ENCODE measurements around the gene P2RY8.
"Not testable (repeated sequence)": the region's sequence is repeated elsewhere in the genome, so short reads cannot be mapped to it uniquely, and the experiment has no call there.

P2RY8 gene

DNA sequence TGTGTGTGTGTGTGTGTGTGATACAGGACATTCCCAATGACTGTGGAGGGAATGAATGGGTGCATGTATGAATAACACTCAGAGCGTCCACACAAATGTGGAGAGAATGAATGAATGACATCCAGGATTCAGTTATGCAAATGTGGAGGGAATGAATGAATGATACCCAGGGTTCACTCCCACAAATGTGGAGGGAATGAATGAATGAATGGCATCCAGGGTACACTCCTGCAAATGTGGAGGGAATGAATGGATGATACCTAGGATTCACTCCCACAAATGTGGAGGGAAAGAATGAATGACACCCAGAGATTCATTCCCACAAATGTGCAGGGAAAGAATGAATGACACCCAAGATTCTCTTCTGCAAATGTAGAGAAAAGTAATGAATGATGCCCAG is 48.2 kb downstream of the P2RY8 start:
- TF ChIP-seq Cebpa-rat (IDR thresholded peaks at IDR 0.05), result no peak
- H3K36me3 ChIP-seq, result peaks cover 80% of the 10 kb centered on the region
- no peak overlapping the region for H3K4me3 ChIP-seq
- H3K27ac ChIP-seq, result no peak overlapping the region
- H3K9me3 ChIP-seq, result peaks cover 21% of the 10 kb centered on the region
- peaks cover 58% of the 10 kb centered on the region for H3K4me1 ChIP-seq
- H3K4me2 ChIP-seq, result no peak overlapping the region
- no peak overlapping the region for H3K9ac ChIP-seq
- H3K27me3 ChIP-seq, result no peaks in the 10 kb centered on the region; the same call in 1 of the 2 replicates
- peaks cover 79% of the 10 kb centered on the region for H4K20me1 ChIP-seq

DNA sequence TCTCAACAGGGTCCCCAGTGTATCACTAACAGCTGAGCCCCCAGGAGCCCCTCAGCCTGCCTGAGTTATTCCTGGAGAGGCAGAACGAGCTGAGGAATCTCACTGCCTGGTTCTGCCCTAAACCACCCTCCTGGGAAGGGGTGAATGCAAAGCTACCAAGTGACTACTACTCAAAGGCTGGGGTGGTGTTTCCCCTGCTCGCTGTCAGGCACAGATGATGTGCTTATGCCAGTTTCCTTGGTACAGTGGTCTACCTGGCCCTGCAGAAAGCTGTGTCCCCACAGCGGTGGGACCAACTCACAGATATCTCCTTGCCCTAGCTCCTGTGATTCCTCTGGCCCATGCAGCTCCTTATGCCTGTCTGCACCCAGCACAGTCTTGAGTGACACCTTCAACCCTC is 48.8 kb downstream of the P2RY8 start:
- Histone ChIP-seq H4K20me1 (peaks cover 77% of the 10 kb centered on the region), H3K4me2 (peak overlapping the region; percentile 28; the same call in 1 of the 2 replicates), H3K27ac (peak overlapping the region; percentile 53), H3K36me3 (peaks cover 86% of the 10 kb centered on the region), H3K27me3 (no peaks in the 10 kb centered on the region; the same call in 1 of the 2 replicates), H3K9ac (0 out of 2 replicates have a peak overlapping the region, but pooled peaks have one; percentile 35), H3K9me3 (peaks cover 21% of the 10 kb centered on the region), H3K4me3 (no peak overlapping the region), H3K4me1 (peaks cover 60% of the 10 kb centered on the region)
- no peak for TF ChIP-seq Cebpa-rat (IDR thresholded peaks at IDR 0.05)

- H3K27me3 ChIP-seq, result no peaks in the 10 kb centered on the region; the same call in 1 of the 2 replicates
- H3K36me3 ChIP-seq, result peaks cover 83% of the 10 kb centered on the region
- peaks cover 56% of the 10 kb centered on the region for H3K4me1 ChIP-seq
- TF ChIP-seq Cebpa-rat (IDR thresholded peaks at IDR 0.05), result no peak
- peaks cover 21% of the 10 kb centered on the region for H3K9me3 ChIP-seq
- no peak overlapping the region for H3K9ac ChIP-seq
- H3K4me3 ChIP-seq, result no peak overlapping the region
- H3K27ac ChIP-seq, result 0 out of 2 replicates have a peak overlapping the region, but pooled peaks have one; percentile 26
- peaks cover 70% of the 10 kb centered on the region for H4K20me1 ChIP-seq
- H3K4me2 ChIP-seq, result peak overlapping the region; percentile 28; the same call in 1 of the 2 replicates
Measured at GRCh38 chrX:1487401-1487800, 49.6 kb downstream of the P2RY8 start.

- Histone ChIP-seq H3K4me3 (no peak overlapping the region), H3K27me3 (no peaks in the 10 kb centered on the region; the same call in 1 of the 2 replicates), H3K9me3 (peaks cover 21% of the 10 kb centered on the region), H3K36me3 (peaks cover 78% of the 10 kb centered on the region), H3K9ac (no peak overlapping the region), H4K20me1 (peaks cover 64% of the 10 kb centered on the region), H3K27ac (0 out of 2 replicates have a peak overlapping the region, but pooled peaks have one; percentile 26), H3K4me1 (peaks cover 57% of the 10 kb centered on the region), H3K4me2 (0 out of 2 replicates have a peak overlapping the region, but pooled peaks have one; percentile 28)
- TF ChIP-seq Cebpa-rat (IDR thresholded peaks at IDR 0.05), result no peak
Measured at GRCh38 chrX:1486749-1487361, 50.1 kb downstream of the P2RY8 start.

DNA sequence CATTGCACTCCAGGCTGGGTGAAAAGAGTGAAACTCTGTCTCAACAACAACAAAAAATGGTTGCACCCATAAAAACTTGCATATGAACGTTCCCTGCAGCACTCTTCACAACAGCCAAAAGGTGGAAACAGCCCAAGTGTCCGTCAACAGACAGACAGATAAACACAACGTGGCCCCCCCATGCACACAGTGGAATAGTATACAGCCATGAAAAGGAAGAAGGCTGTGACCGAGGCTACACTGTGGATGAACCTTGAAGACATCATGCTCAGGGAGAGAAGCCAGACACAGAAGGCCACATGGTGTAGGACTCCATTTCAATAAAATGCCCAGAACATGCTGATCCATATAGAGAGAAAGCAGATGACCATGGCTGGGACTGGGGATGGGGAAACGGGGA is 50.8 kb downstream of the P2RY8 start:
- H4K20me1 ChIP-seq, result peaks cover 62% of the 10 kb centered on the region
- no peak for TF ChIP-seq Cebpa-rat (IDR thresholded peaks at IDR 0.05)
- H3K27me3 ChIP-seq, result no peaks in the 10 kb centered on the region; the same call in 1 of the 2 replicates

DNA sequence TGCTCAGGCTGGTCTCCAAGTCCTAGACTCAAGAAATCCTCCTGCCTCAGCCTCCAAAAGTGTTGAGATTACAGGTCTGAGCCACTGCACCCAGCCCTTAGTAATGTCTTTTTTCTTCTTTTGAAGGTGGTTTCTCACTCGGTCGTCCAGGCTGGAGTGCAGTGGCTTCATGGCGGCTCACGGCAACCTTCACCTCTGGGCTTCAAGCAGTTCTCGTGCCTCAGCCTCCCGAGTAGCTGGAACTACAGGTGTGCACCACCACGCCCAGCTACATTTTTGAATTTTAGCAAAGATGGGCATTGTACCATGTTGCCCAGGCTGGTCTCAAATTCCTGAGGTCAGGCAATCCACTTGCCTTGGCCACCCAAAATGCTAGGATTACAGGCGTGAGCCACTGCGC is 52.0 kb downstream of the P2RY8 start:
- Histone ChIP-seq H3K4me3 (no peak overlapping the region), H3K4me1 (peaks cover 69% of the 10 kb centered on the region), H3K27ac (no peak overlapping the region), H3K4me2 (peak overlapping the region; percentile 12; the same call in 1 of the 2 replicates), H3K9ac (no peak overlapping the region), H3K27me3 (no peaks in the 10 kb centered on the region; the same call in 1 of the 2 replicates), H3K9me3 (peaks cover 24% of the 10 kb centered on the region), H4K20me1 (peaks cover 66% of the 10 kb centered on the region), H3K36me3 (peaks cover 77% of the 10 kb centered on the region)
- no peak for TF ChIP-seq Cebpa-rat (IDR thresholded peaks at IDR 0.05)

More for the DNA sequence above, 50.8 kb downstream of the P2RY8 start:
- Histone ChIP-seq H3K4me2 (no peak overlapping the region), H3K4me1 (peaks cover 58% of the 10 kb centered on the region), H3K9me3 (peaks cover 21% of the 10 kb centered on the region), H3K36me3 (peaks cover 74% of the 10 kb centered on the region), H3K27ac (0 out of 2 replicates have a peak overlapping the region, but pooled peaks have one; percentile 26), H3K9ac (no peak overlapping the region), H3K4me3 (no peak overlapping the region)

GRCh38 chrX:1484638-1485019 is 52.4 kb downstream of the P2RY8 start:
- Histone ChIP-seq H3K4me2 (peak overlapping the region; percentile 44), H3K9ac (no peak overlapping the region)
- TF ChIP-seq Cebpa-rat (IDR thresholded peaks at IDR 0.05), result no peak

GRCh38 chrX:1483843-1484637 is 52.9 kb downstream of the P2RY8 start:
- peaks cover 73% of the 10 kb centered on the region for H3K4me1 ChIP-seq
- H3K27ac ChIP-seq, result peak overlapping the region; percentile 84
- H4K20me1 ChIP-seq, result peaks cover 64% of the 10 kb centered on the region
- H3K4me3 ChIP-seq, result 0 out of 2 replicates have a peak overlapping the region, but pooled peaks have one; percentile 5
- TF ChIP-seq Cebpa-rat (IDR thresholded peaks at IDR 0.05), result no peak
- peaks cover 77% of the 10 kb centered on the region for H3K36me3 ChIP-seq
- peak overlapping the region; percentile 44 for H3K4me2 ChIP-seq
- H3K27me3 ChIP-seq, result no peaks in the 10 kb centered on the region; the same call in 1 of the 2 replicates
- H3K9ac ChIP-seq, result peak overlapping the region; percentile 17
- H3K9me3 ChIP-seq, result peaks cover 22% of the 10 kb centered on the region

More at GRCh38 chrX:1484638-1485019, 52.4 kb downstream of the P2RY8 start:
- H3K27ac ChIP-seq, result no peak overlapping the region
- peaks cover 66% of the 10 kb centered on the region for H4K20me1 ChIP-seq
- H3K36me3 ChIP-seq, result peaks cover 80% of the 10 kb centered on the region
- H3K27me3 ChIP-seq, result no peaks in the 10 kb centered on the region; the same call in 1 of the 2 replicates
- H3K4me3 ChIP-seq, result no peak overlapping the region
- peaks cover 27% of the 10 kb centered on the region for H3K9me3 ChIP-seq
- H3K4me1 ChIP-seq, result peaks cover 69% of the 10 kb centered on the region

DNA sequence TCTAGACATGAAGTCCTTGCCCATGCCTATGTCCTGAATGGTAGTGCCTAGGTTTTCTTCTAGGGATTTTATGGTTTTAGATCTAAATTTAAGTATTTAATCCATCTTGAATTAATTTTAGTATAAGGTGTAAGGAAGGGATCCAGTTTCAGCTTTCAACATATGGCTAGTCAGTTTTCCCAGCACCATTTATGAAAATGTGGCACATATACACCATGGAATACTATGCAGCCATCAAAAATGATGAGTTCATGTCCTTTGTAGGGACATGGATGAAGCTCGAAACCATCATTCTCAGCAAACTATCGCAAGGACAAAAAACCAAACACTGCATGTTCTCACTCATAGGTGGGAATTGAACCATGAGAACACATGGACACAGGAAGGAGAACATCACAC is 54.5 kb downstream of the P2RY8 start:
- Histone ChIP-seq H3K4me1 (peaks cover 74% of the 10 kb centered on the region), H3K9ac (peak overlapping the region; percentile 77), H3K9me3 (peaks cover 21% of the 10 kb centered on the region)

More for the DNA sequence above, 54.5 kb downstream of the P2RY8 start:
- Histone ChIP-seq H3K4me2 (peak overlapping the region; percentile 79), H3K4me3 (peak overlapping the region; percentile 45), H4K20me1 (peaks cover 64% of the 10 kb centered on the region), H3K27ac (peak overlapping the region; percentile 92), H3K36me3 (peaks cover 77% of the 10 kb centered on the region)
- not testable (repeated sequence) for H3K27me3 ChIP-seq
